Esophagus squamous epithelium (tissue), 4 donors: ENCODE results near the gene MAB21L1.

Source experiments
- POLR2A ChIP-seq, 4 donors: fragments of 450-650 bp; IDR thresholded peaks; one replicate each; pipeline ENCODE4 v1.6.1; 2017; ENCODE audit warnings: antibody characterized with exemption in 4 of 4, mild to moderate bottlenecking in 4 of 4, moderate library complexity in 3 of 4
- TF ChIP-seq, protein P1 (sequence below), 6 experiments: fragments of 450-650 bp in 4 of 6; fragments of 200-600 bp in 2 of 6; sonication (generic) in 2 of 6; IDR thresholded peaks; one replicate each; pipeline ENCODE4 v1.5.1; 2016 to 2019; ENCODE audit warnings: antibody characterized with exemption in 6 of 6, mild to moderate bottlenecking in 4 of 6, moderate library complexity in 4 of 6

GRCh38 chr13:35499196-35499662 is 22.7 kb upstream of the MAB21L1 start:
- TF ChIP-seq, protein P1, sequence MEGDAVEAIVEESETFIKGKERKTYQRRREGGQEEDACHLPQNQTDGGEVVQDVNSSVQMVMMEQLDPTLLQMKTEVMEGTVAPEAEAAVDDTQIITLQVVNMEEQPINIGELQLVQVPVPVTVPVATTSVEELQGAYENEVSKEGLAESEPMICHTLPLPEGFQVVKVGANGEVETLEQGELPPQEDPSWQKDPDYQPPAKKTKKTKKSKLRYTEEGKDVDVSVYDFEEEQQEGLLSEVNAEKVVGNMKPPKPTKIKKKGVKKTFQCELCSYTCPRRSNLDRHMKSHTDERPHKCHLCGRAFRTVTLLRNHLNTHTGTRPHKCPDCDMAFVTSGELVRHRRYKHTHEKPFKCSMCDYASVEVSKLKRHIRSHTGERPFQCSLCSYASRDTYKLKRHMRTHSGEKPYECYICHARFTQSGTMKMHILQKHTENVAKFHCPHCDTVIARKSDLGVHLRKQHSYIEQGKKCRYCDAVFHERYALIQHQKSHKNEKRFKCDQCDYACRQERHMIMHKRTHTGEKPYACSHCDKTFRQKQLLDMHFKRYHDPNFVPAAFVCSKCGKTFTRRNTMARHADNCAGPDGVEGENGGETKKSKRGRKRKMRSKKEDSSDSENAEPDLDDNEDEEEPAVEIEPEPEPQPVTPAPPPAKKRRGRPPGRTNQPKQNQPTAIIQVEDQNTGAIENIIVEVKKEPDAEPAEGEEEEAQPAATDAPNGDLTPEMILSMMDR (IDR thresholded peaks at IDR 0.05) = no peak
- TF ChIP-seq POLR2A (IDR thresholded peaks at IDR 0.05) = no peak
